ENCODE measurements around the gene OR7A17.

DNA sequence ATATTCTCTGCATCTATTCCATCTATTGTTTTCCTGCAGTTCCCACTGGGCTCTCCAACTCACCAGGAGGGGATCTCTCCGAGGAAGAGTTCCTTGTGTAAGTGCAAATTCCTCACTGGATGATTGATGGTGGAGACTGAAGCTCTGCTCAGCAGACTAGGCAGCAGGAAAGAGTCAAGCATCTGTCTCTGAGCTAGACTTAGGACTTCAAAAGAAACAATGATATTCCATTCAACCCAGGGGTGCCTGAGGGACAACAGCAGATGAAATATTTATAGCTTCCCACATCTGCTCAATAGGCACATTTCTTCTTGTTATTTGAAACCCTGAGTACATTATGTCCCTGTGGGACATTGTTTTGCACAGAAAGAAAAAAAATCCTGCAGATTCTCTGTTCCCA, 50.9 kb downstream of the OR7A17 start, which contains the start of the genes OR7A5 and OR7C1:
- TF ChIP-seq, protein P1, sequence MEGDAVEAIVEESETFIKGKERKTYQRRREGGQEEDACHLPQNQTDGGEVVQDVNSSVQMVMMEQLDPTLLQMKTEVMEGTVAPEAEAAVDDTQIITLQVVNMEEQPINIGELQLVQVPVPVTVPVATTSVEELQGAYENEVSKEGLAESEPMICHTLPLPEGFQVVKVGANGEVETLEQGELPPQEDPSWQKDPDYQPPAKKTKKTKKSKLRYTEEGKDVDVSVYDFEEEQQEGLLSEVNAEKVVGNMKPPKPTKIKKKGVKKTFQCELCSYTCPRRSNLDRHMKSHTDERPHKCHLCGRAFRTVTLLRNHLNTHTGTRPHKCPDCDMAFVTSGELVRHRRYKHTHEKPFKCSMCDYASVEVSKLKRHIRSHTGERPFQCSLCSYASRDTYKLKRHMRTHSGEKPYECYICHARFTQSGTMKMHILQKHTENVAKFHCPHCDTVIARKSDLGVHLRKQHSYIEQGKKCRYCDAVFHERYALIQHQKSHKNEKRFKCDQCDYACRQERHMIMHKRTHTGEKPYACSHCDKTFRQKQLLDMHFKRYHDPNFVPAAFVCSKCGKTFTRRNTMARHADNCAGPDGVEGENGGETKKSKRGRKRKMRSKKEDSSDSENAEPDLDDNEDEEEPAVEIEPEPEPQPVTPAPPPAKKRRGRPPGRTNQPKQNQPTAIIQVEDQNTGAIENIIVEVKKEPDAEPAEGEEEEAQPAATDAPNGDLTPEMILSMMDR (IDR thresholded peaks at IDR 0.05; ENCODE audit: control extremely low read depth in 1 of 3, insufficient read depth in 1 of 3, low read depth in 1 of 3, low read length in 3 of 3): no peak
- TF ChIP-seq, protein P2, sequence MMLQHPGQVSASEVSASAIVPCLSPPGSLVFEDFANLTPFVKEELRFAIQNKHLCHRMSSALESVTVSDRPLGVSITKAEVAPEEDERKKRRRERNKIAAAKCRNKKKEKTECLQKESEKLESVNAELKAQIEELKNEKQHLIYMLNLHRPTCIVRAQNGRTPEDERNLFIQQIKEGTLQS (IDR thresholded peaks at IDR 0.05; ENCODE audit: insufficient read depth, low read depth, low read length): no peak
